M059J (cell line): ENCODE results near the gene PAPSS2. TPM values are rescaled to one million over a fixed set of nuclear protein-coding genes. Genes with fewer than 3 reads are reported as not detected.

Source experiments
- DNase-seq: peaks from one replicate; pipeline ENCODE4 v3.0.0-alpha.2; 2012; ENCODE audit warnings: low read depth
- total RNA-seq: library from RNA; depleted of rRNA; stranded (reverse); fragments of >200 nt; shearing (Covaris generic); gene quantifications from 2 replicates; pipeline ENCODE4 v1.2.3, GENCODE V29; 2014; rRNA removed

Gene PAPSS2
- total RNA-seq, 1 experiment from 2014 or later = 81.0 TPM

GRCh38 chr10:87790185-87790584 is 130.5 kb downstream of the PAPSS2 start:
- no peak for DNase-seq

- no peak for DNase-seq
Observed at GRCh38 chr10:87794285-87794684, 134.6 kb downstream of the PAPSS2 start.

Other genes starting within 250 kb of the PAPSS2 start
- 57.3 and 61.4 TPM in 2 replicates for gene MINPP1, start 155.0 kb upstream of the PAPSS2 start, total RNA-seq
- gene ATAD1, start 158.3 kb downstream of the PAPSS2 start, total RNA-seq = 21.4 and 40.7 TPM in 2 replicates
- 0.02 and 0.69 TPM in 2 replicates for gene KLLN, start 203.7 kb downstream of the PAPSS2 start, total RNA-seq
- gene PTEN, start 203.7 kb downstream of the PAPSS2 start, total RNA-seq = 7.1 and 15.4 TPM in 2 replicates